ENCODE data around the gene PUSL1.
"Not testable (repeated sequence)": the region's sequence is repeated elsewhere in the genome, so short reads cannot be mapped to it uniquely, and the experiment has no call there.

The PUSL1 gene

GRCh38 chr1:1310109-1310385 is 1.6 kb downstream of the PUSL1 start:
- no peak for DNase-seq (ENCODE audit: low read depth in 2 of 2)

- no peak for DNase-seq (ENCODE audit: low read depth in 2 of 2)
Observed at GRCh38 chr1:1310476-1311053, 2.2 kb downstream of the PUSL1 start.

- no peak for DNase-seq (ENCODE audit: low read depth in 2 of 2)
Observed at GRCh38 chr1:1311107-1312104, 3.0 kb downstream of the PUSL1 start.

- no peak for DNase-seq (ENCODE audit: low read depth in 2 of 2)
Observed at GRCh38 chr1:1312450-1313314, 4.3 kb downstream of the PUSL1 start.

GRCh38 chr1:1313500-1314236 is 5.3 kb downstream of the PUSL1 start:
- DNase-seq (ENCODE audit: low read depth in 2 of 2) = no peak

GRCh38 chr1:1314237-1314586 is 5.8 kb downstream of the PUSL1 start:
- no peak for DNase-seq (ENCODE audit: low read depth in 2 of 2)

GRCh38 chr1:1314678-1315335 is 6.4 kb downstream of the PUSL1 start:
- DNase-seq (ENCODE audit: low read depth in 2 of 2) = no peak

GRCh38 chr1:1315435-1315954 is 7.1 kb downstream of the PUSL1 start:
- no peak for DNase-seq (ENCODE audit: low read depth in 2 of 2)

- not testable (repeated sequence) for DNase-seq (ENCODE audit: low read depth in 2 of 2)
Observed at GRCh38 chr1:1316199-1316598, 7.8 kb downstream of the PUSL1 start.

- DNase-seq (ENCODE audit: low read depth in 2 of 2) = no peak
Observed at GRCh38 chr1:1317420-1317819, 9.0 kb downstream of the PUSL1 start.

GRCh38 chr1:1318131-1318652 is 9.8 kb downstream of the PUSL1 start:
- DNase-seq (ENCODE audit: low read depth in 2 of 2) = no peak

- DNase-seq (ENCODE audit: low read depth in 2 of 2) = no peak
Observed at GRCh38 chr1:1318777-1319645, 10.6 kb downstream of the PUSL1 start.

GRCh38 chr1:1319646-1319941 is 11.2 kb downstream of the PUSL1 start:
- DNase-seq (ENCODE audit: low read depth in 2 of 2) = no peak

GRCh38 chr1:1320666-1321448 is 12.5 kb downstream of the PUSL1 start:
- DNase-seq (ENCODE audit: low read depth in 2 of 2) = no peak

- DNase-seq (ENCODE audit: low read depth in 2 of 2) = no peak
Observed at GRCh38 chr1:1321477-1321876, 13.1 kb downstream of the PUSL1 start.

GRCh38 chr1:1322418-1322817 is 14.0 kb downstream of the PUSL1 start:
- DNase-seq (ENCODE audit: low read depth in 2 of 2) = no peak

GRCh38 chr1:1322952-1323351 is 14.6 kb downstream of the PUSL1 start:
- DNase-seq (ENCODE audit: low read depth in 2 of 2) = no peak

- no peak for DNase-seq (ENCODE audit: low read depth in 2 of 2)
Observed at GRCh38 chr1:1324084-1324523, 15.7 kb downstream of the PUSL1 start.

Measured in activated CD4-positive, alpha-beta T cell treated with anti-CD3 and anti-CD28 coated beads for 24 hours (primary cell).